GM12872 (cell line): ENCODE data around the gene KLK1.

Experiments used
- CTCF ChIP-seq: IDR thresholded peaks from 3 replicates; pipeline ENCODE4 v1.5.1; 2011; ENCODE audit warnings: low read depth, mild to moderate bottlenecking, low read length, moderate library complexity; ENCODE audit not compliant: insufficient read depth

KLK1 gene

DNA sequence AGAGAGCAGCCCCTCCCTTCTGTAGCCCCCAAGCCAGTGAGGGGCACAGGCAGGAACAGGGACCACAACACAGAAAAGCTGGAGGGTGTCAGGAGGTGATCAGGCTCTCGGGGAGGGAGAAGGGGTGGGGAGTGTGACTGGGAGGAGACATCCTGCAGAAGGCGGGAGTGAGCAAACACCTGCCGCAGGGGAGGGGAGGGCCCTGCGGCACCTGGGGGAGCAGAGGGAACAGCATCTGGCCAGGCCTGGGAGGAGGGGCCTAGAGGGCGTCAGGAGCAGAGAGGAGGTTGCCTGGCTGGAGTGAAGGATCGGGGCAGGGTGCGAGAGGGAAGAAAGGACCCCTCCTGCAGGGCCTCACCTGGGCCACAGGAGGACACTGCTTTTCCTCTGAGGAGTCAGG lies 35.3 kb upstream of the KLK1 start:
- no peak for TF ChIP-seq CTCF

- TF ChIP-seq CTCF = no peak
These were observed 33.8 kb upstream of the KLK1 start for GRCh38 chr19:50857366-50857765.

DNA sequence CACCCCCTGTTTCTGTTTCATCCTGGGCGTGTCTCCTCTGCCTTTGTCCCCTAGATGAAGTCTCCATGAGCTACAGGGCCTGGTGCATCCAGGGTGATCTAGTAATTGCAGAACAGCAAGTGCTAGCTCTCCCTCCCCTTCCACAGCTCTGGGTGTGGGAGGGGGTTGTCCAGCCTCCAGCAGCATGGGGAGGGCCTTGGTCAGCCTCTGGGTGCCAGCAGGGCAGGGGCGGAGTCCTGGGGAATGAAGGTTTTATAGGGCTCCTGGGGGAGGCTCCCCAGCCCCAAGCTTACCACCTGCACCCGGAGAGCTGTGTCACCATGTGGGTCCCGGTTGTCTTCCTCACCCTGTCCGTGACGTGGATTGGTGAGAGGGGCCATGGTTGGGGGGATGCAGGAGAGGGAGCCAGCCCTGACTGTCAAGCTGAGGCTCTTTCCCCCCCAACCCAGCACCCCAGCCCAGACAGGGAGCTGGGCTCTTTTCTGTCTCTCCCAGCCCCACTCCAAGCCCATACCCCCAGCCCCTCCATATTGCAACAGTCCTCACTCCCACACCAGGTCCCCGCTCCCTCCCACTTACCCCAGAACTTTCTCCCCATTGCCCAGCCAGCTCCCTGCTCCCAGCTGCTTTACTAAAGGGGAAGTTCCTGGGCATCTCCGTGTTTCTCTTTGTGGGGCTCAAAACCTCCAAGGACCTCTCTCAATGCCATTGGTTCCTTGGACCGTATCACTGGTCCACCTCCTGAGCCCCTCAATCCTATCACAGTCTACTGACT lies 31.2 kb upstream of the KLK1 start, which contains the start of gene KLK3:
Gene KLK3 (plus strand): TSS at position 280 of the 775 bp plus-strand sequence. CDS start 41 bp downstream, at position 321.
- TF ChIP-seq CTCF = no peak

GRCh38 chr19:50851620-50852019 lies 28.0 kb upstream of the KLK1 start:
- TF ChIP-seq CTCF = no peak

DNA sequence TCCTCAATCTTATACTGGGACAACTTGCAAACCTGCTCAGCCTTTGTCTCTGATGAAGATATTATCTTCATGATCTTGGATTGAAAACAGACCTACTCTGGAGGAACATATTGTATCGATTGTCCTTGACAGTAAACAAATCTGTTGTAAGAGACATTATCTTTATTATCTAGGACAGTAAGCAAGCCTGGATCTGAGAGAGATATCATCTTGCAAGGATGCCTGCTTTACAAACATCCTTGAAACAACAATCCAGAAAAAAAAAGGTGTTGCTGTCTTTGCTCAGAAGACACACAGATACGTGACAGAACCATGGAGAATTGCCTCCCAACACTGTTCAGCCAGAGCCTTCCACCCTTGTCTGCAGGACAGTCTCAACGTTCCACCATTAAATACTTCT lies 27.2 kb upstream of the KLK1 start:
- no peak for TF ChIP-seq CTCF

- TF ChIP-seq CTCF = no peak
These were observed 20.8 kb upstream of the KLK1 start for GRCh38 chr19:50844296-50844935.

DNA sequence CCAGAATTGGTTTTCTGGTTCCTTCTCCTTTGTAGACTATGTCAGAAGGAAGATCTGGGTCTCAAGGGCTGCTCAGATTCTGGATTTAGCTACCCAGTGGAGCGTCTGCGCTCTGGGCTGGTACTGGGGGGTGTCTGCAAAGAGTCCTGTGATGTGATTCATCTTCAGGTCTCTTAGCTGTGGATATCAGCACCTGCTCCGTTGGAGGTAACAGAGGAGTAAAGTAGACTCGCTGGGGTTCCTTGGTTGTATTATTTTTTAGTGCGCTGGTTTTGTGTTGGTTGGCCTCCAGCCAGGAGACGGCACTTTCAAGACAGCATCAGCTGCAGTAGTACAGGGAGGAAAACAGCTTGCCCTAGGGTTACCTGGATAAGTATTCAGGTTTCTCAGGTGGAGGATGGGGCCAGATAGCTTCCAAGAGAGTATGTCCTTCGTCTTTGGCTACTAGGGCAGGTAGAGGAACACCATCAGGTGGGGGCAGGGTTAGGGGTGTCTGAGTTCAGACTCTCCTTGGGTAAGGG lies 20.2 kb upstream of the KLK1 start:
- TF ChIP-seq CTCF = no peak
